Measurements from ENCODE around the gene IDI1.

DNA sequence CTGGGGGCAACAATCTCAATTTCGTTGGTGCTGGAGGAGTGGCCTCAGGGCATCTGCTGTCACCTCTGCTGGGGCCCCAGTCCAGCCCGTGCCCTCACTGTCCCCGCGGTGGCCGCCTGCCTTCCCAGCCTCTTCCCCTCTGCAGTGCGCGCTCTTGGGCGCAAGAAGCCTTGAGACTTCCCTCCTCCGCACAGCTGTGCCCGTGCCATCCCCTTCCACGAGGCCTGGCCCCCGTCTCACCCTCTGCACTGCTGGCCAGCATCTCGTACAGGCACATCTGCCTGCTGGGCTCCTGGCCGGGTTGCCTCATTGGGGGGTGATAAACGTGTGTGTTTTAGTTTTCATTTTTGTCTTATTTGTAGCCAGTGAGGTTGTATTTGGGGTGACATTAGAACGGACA lies 37.2 kb downstream of the IDI1 start:
- TF ChIP-seq, protein P1, sequence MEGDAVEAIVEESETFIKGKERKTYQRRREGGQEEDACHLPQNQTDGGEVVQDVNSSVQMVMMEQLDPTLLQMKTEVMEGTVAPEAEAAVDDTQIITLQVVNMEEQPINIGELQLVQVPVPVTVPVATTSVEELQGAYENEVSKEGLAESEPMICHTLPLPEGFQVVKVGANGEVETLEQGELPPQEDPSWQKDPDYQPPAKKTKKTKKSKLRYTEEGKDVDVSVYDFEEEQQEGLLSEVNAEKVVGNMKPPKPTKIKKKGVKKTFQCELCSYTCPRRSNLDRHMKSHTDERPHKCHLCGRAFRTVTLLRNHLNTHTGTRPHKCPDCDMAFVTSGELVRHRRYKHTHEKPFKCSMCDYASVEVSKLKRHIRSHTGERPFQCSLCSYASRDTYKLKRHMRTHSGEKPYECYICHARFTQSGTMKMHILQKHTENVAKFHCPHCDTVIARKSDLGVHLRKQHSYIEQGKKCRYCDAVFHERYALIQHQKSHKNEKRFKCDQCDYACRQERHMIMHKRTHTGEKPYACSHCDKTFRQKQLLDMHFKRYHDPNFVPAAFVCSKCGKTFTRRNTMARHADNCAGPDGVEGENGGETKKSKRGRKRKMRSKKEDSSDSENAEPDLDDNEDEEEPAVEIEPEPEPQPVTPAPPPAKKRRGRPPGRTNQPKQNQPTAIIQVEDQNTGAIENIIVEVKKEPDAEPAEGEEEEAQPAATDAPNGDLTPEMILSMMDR (IDR thresholded peaks at IDR 0.05): no peak
- TF ChIP-seq POLR2A (IDR thresholded peaks at IDR 0.05): no peak
